ENCODE results near the gene TEPSIN.

DNA sequence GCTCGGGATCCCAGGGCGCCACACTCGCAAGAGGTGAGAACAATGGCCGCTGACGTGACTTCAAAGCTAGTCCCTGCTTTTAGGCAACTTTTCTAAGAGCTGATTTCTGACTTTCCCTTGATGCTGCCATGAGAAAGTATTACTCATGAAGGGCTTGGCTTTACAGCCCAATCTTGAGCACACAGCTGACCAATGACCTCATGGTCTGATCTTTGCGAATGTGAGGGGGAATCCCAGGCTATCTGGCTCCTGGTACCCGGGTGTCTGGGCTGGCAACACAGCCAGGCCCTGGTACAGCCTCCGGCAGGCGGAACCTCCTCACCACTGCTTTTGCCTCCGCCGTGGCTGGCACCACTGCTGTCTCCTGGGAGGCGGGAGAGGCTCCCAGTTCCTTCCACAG is 17.8 kb upstream of the TEPSIN start:
- TF ChIP-seq CTCF (conservative IDR thresholded peaks at IDR 0.05 in 1 of 2, IDR thresholded peaks at IDR 0.05 in 1 of 2; ENCODE audit: extremely low read depth in 1 of 2, insufficient read depth in 1 of 2, low read depth in 1 of 2, low read length in 2 of 2) (no peak), EZH2 (IDR thresholded peaks at IDR 0.05; ENCODE audit: borderline replicate concordance, low read length) (no peak)
